Measurements from ENCODE around the gene GSTT2B. TPM values are rescaled to one million over a fixed set of nuclear protein-coding genes. Genes with fewer than 3 reads are reported as not detected.
"Not testable (repeated sequence)": the region's sequence is repeated elsewhere in the genome, so short reads cannot be mapped to it uniquely, and the experiment has no call there.

The GSTT2B gene
- total RNA-seq, 1 donor from 2014 or later, result 4.9 TPM

GRCh38 chr22:23986089-23986488 lies 25.1 kb upstream of the GSTT2B start:
- not testable (repeated sequence) for H3K4me3 ChIP-seq (ENCODE audit: insufficient read depth, low read depth, low read length); H2AFZ ChIP-seq (ENCODE audit: low read depth, low read length); H3K36me3 Mint-ChIP-seq (ENCODE audit: low read depth, unreplicated experiment); H3K36me3 ChIP-seq (ENCODE audit: insufficient read depth, low read length); H3K4me2 ChIP-seq (ENCODE audit: low read length); H4K20me1 ChIP-seq (ENCODE audit: insufficient read depth, low read length); DNase-seq (ENCODE audit: low read depth); H3K4me1 ChIP-seq (ENCODE audit: insufficient read depth, low read length); FAIRE-seq; H3K9ac ChIP-seq (ENCODE audit: low read length); H3K4me3 Mint-ChIP-seq (ENCODE audit: unreplicated experiment); H3K27me3 Mint-ChIP-seq (ENCODE audit: low read depth, unreplicated experiment); H3K27ac Mint-ChIP-seq (ENCODE audit: unreplicated experiment); H3K4me1 Mint-ChIP-seq (ENCODE audit: low read depth, unreplicated experiment); H3K27me3 ChIP-seq (ENCODE audit: insufficient read depth, low read length); H3K9me3 ChIP-seq (ENCODE audit: insufficient read depth, low read depth, low read length); H3K9me3 Mint-ChIP-seq (ENCODE audit: unreplicated experiment); H3K27ac ChIP-seq (ENCODE audit: low read depth, low read length); H3K79me2 ChIP-seq (ENCODE audit: insufficient read depth, low read length)

GRCh38 chr22:23984430-23984829 lies 23.4 kb upstream of the GSTT2B start:
- no peaks in the 10 kb centered on the region for H3K36me3 ChIP-seq (ENCODE audit: insufficient read depth, low read length)
- no peak overlapping the region for H3K9ac ChIP-seq (ENCODE audit: low read length)
- Mint-ChIP-seq H3K4me3 (ENCODE audit: unreplicated experiment) (no peak overlapping the region), H3K27ac (ENCODE audit: unreplicated experiment) (no peak overlapping the region), H3K36me3 (ENCODE audit: low read depth, unreplicated experiment) (no peaks in the 10 kb centered on the region), H3K9me3 (ENCODE audit: unreplicated experiment) (no peaks in the 10 kb centered on the region), H3K27me3 (ENCODE audit: low read depth, unreplicated experiment) (peaks cover 6% of the 10 kb centered on the region), H3K4me1 (ENCODE audit: low read depth, unreplicated experiment) (no peaks in the 10 kb centered on the region)
- no peaks in the 10 kb centered on the region for H3K27me3 ChIP-seq (ENCODE audit: insufficient read depth, low read length)
- H3K4me2 ChIP-seq (ENCODE audit: low read length), result no peak overlapping the region
- H3K79me2 ChIP-seq (ENCODE audit: insufficient read depth, low read length), result no peaks in the 10 kb centered on the region
- H3K9me3 ChIP-seq (ENCODE audit: insufficient read depth, low read depth, low read length), result no peaks in the 10 kb centered on the region
- TF ChIP-seq EZH2 (IDR thresholded peaks at IDR 0.05; ENCODE audit: insufficient read depth, low read length) (no peak), CTCF (IDR thresholded peaks at IDR 0.05; ENCODE audit: insufficient read depth, low read depth, low read length) (no peak)
- FAIRE-seq (no peak), DNase-seq (ENCODE audit: low read depth) (no peak)
- H4K20me1 ChIP-seq (ENCODE audit: insufficient read depth, low read length), result no peaks in the 10 kb centered on the region
- no peak overlapping the region for H3K4me3 ChIP-seq (ENCODE audit: insufficient read depth, low read depth, low read length)
- no peaks in the 10 kb centered on the region for H3K4me1 ChIP-seq (ENCODE audit: insufficient read depth, low read length)
- H3K27ac ChIP-seq (ENCODE audit: low read depth, low read length), result no peak overlapping the region
- H2AFZ ChIP-seq (ENCODE audit: low read depth, low read length), result no peak overlapping the region

- not testable (repeated sequence) for H3K4me1 ChIP-seq (ENCODE audit: insufficient read depth, low read length); H3K36me3 Mint-ChIP-seq (ENCODE audit: low read depth, unreplicated experiment); H3K27me3 ChIP-seq (ENCODE audit: insufficient read depth, low read length); H3K79me2 ChIP-seq (ENCODE audit: insufficient read depth, low read length); H3K27ac ChIP-seq (ENCODE audit: low read depth, low read length); H3K27ac Mint-ChIP-seq (ENCODE audit: unreplicated experiment); H3K9ac ChIP-seq (ENCODE audit: low read length); H3K4me1 Mint-ChIP-seq (ENCODE audit: low read depth, unreplicated experiment); FAIRE-seq; H3K4me2 ChIP-seq (ENCODE audit: low read length); H3K4me3 Mint-ChIP-seq (ENCODE audit: unreplicated experiment); H4K20me1 ChIP-seq (ENCODE audit: insufficient read depth, low read length); H3K9me3 ChIP-seq (ENCODE audit: insufficient read depth, low read depth, low read length); H3K4me3 ChIP-seq (ENCODE audit: insufficient read depth, low read depth, low read length); DNase-seq (ENCODE audit: low read depth); H3K9me3 Mint-ChIP-seq (ENCODE audit: unreplicated experiment); H3K36me3 ChIP-seq (ENCODE audit: insufficient read depth, low read length); H3K27me3 Mint-ChIP-seq (ENCODE audit: low read depth, unreplicated experiment); H2AFZ ChIP-seq (ENCODE audit: low read depth, low read length)
These were observed 19.6 kb upstream of the GSTT2B start for GRCh38 chr22:23980567-23980966.

- H2AFZ ChIP-seq (ENCODE audit: low read depth, low read length); H3K79me2 ChIP-seq (ENCODE audit: insufficient read depth, low read length); H3K4me3 Mint-ChIP-seq (ENCODE audit: unreplicated experiment); H3K27ac ChIP-seq (ENCODE audit: low read depth, low read length); H3K27me3 Mint-ChIP-seq (ENCODE audit: low read depth, unreplicated experiment); DNase-seq (ENCODE audit: low read depth); H3K9ac ChIP-seq (ENCODE audit: low read length); FAIRE-seq; H3K27me3 ChIP-seq (ENCODE audit: insufficient read depth, low read length); H3K27ac Mint-ChIP-seq (ENCODE audit: unreplicated experiment); H3K36me3 Mint-ChIP-seq (ENCODE audit: low read depth, unreplicated experiment); H3K9me3 ChIP-seq (ENCODE audit: insufficient read depth, low read depth, low read length); H4K20me1 ChIP-seq (ENCODE audit: insufficient read depth, low read length); H3K4me1 Mint-ChIP-seq (ENCODE audit: low read depth, unreplicated experiment); H3K4me2 ChIP-seq (ENCODE audit: low read length); H3K4me1 ChIP-seq (ENCODE audit: insufficient read depth, low read length); H3K4me3 ChIP-seq (ENCODE audit: insufficient read depth, low read depth, low read length); H3K9me3 Mint-ChIP-seq (ENCODE audit: unreplicated experiment); H3K36me3 ChIP-seq (ENCODE audit: insufficient read depth, low read length): not testable (repeated sequence)
These were observed 18.7 kb upstream of the GSTT2B start, which contains the start of gene GSTT2 for GRCh38 chr22:23979557-23980240. Gene GSTT2, plus strand, starts transcription at chr22:23980134.

- not testable (repeated sequence) for H3K27me3 ChIP-seq (ENCODE audit: insufficient read depth, low read length); H3K4me1 Mint-ChIP-seq (ENCODE audit: low read depth, unreplicated experiment); H3K9me3 ChIP-seq (ENCODE audit: insufficient read depth, low read depth, low read length); H3K36me3 Mint-ChIP-seq (ENCODE audit: low read depth, unreplicated experiment); H3K27ac ChIP-seq (ENCODE audit: low read depth, low read length); H3K4me3 Mint-ChIP-seq (ENCODE audit: unreplicated experiment); H3K27ac Mint-ChIP-seq (ENCODE audit: unreplicated experiment); H3K79me2 ChIP-seq (ENCODE audit: insufficient read depth, low read length); H3K4me1 ChIP-seq (ENCODE audit: insufficient read depth, low read length); H4K20me1 ChIP-seq (ENCODE audit: insufficient read depth, low read length); H2AFZ ChIP-seq (ENCODE audit: low read depth, low read length); H3K9me3 Mint-ChIP-seq (ENCODE audit: unreplicated experiment); H3K4me3 ChIP-seq (ENCODE audit: insufficient read depth, low read depth, low read length); H3K4me2 ChIP-seq (ENCODE audit: low read length); H3K9ac ChIP-seq (ENCODE audit: low read length); H3K36me3 ChIP-seq (ENCODE audit: insufficient read depth, low read length); H3K27me3 Mint-ChIP-seq (ENCODE audit: low read depth, unreplicated experiment); DNase-seq (ENCODE audit: low read depth); FAIRE-seq
These were observed 16.3 kb upstream of the GSTT2B start for GRCh38 chr22:23977304-23977703.
